UCSD-AML1 (cell line): ENCODE measurements around the gene UFSP2.
A peak's percentile ranks its signal among the peaks of the same experiment; 100 is the strongest.

Experiments
- DNase-seq: peaks from one replicate; lab custom pipeline; 2025; ENCODE audit not compliant: unreplicated experiment; lab: John Stamatoyannopoulos, UW

UFSP2 gene, protein sequence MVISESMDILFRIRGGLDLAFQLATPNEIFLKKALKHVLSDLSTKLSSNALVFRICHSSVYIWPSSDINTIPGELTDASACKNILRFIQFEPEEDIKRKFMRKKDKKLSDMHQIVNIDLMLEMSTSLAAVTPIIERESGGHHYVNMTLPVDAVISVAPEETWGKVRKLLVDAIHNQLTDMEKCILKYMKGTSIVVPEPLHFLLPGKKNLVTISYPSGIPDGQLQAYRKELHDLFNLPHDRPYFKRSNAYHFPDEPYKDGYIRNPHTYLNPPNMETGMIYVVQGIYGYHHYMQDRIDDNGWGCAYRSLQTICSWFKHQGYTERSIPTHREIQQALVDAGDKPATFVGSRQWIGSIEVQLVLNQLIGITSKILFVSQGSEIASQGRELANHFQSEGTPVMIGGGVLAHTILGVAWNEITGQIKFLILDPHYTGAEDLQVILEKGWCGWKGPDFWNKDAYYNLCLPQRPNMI

DNA sequence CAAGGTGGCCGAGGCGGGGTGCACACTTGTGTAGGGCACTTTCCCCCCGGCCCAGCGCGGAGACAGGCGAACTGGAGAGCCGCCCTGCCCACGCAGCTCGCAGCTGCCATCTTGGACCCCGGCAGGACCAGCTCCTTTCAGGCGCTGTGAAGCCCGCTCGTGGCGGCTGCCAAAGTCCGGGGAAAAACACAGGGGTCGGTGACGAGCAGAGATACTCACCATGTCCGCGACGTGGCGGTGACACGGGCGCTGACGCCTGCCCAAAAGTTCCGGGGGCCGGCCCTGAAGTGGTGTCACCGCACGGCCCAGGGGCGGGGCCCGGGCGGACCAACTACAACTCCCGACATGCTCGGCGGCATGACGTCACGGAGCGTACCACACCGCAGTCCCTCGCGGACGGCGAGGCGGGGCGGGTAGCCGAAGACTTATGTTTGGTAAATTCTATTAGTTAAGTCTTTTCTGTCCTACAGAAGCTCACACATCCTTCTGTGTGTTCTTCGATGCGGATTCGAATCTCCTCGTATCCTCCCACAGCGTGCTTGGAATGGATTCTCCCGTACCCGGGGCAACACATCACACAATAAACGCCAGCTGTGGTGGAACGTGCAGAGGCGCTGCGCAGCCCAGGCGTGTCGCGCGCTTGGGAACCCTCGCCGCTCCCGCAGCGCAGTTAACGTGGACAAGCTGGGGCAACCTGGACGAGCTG, at the start of gene UFSP2:
Gene UFSP2 (minus strand): TSS at position 318 of the 706 bp plus-strand sequence. CDS start 96 bp downstream, at position 222.
- peak; percentile 88 for DNase-seq

- DNase-seq, result no peak
Measured at GRCh38 chr4:185473247-185473646, 47.5 kb upstream of the UFSP2 start.

GRCh38 chr4:185472103-185472542, 46.4 kb upstream of the UFSP2 start:
- DNase-seq, result no peak

DNA sequence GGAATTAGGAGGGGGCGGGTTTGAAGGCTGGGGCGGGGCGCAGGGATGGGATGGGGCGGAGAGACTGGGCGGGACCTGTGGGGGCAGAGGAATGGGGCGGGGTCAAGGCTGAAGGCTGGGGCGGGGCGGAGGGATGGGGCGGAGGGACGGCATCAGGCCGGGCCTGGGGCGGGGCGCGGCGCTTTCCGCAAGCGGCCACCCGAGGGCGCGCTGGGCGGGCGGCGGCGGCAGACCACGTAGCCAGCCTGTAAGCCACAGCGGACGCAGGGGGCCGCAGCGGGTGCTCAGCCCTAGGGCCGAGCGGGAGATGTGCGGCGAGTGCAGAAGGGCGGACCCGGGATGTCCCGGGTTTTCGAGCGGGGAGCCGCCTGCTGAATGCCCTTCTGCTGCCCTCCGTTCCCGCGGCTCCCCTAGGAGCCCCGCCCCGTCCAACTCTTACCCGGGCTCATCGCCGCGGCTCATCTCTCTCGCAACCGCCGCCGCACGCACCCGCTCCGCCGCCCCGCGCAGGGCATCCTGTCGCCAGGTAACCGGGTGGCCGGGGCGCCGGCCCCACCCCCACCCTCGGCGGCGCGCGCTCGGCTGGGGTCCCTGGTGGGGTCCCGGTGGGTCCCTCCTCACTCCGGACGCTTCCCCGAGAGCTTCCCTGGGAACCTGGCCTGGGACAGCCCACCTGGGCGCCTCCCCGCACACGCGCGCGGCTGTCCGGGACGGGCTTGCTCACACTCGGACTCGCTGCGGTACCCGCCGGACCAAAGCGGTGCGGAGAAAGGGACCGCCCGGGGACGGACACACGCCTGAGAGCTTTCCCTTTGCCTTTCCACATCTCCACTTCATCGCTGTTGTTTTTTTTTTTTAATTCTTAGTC, 45.7 kb upstream of the UFSP2 start, which contains the start of gene CCDC110:
Gene CCDC110 (minus strand): TSS at position 499 of the 868 bp plus-strand sequence. CDS start 50 bp downstream, at position 449.
- peak; percentile 48 for DNase-seq

DNA sequence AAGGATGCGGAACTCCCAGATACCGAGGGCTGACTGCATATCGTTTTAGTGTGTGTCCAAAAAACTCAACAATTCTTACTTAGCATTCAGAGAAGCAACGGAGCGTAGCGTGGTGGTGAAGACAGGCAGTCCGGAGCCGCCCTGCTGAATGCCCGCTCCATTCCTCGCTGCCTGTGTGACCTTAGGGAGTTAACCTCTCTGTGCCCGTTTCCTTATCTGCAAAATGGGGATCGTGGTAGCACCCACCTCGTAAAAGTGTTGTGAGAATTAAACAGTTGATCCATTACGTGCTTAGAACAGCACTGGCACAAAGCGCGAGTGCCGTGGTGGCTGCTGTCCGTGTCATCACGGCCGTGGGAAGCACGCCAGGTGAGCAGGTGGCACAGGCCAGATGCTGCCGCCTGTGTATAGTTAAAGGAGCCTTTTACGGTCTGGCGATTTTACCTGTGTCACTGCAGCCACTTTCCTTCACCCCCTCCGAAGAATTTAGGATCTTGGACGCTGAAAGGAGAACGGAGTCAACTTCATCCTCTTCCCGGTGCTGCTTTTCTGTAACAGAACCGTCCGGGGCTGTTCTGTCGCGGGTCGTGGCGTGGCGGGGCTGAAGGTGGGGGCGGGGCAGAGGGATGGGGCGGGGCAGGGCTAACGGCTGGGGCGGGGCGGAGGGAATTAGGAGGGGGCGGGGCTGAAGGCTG, 44.9 kb upstream of the UFSP2 start:
- DNase-seq, result no peak

GRCh38 chr4:185469580-185470154, 43.9 kb upstream of the UFSP2 start:
- no peak for DNase-seq

DNA sequence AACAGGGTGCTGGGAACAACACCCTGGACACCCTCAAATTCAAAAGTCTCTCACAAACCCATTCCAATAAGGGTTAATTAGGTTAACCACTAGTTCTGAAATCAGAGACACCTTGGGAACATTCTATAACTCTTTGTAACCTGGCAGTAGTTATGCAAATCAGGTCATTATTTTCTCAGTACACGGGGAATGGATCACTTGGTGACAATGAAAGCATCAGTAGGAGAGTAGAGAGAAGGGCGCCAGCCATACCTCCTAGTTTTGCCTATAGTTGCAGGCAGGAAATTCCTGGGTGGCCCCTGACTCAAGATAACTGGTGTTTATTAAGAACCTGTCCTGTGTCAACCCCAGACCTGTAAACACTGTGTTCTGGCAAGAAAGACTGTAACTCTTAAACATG, 43.2 kb upstream of the UFSP2 start:
- no peak for DNase-seq

- DNase-seq, result no peak
Measured at GRCh38 chr4:185467991-185468390, 42.2 kb upstream of the UFSP2 start.

- no peak for DNase-seq
Measured at GRCh38 chr4:185467101-185467500, 41.3 kb upstream of the UFSP2 start.

- DNase-seq, result no peak
Measured at GRCh38 chr4:185465707-185466106, 39.9 kb upstream of the UFSP2 start.

- no peak for DNase-seq
Measured at GRCh38 chr4:185464887-185465286, 39.1 kb upstream of the UFSP2 start.

DNA sequence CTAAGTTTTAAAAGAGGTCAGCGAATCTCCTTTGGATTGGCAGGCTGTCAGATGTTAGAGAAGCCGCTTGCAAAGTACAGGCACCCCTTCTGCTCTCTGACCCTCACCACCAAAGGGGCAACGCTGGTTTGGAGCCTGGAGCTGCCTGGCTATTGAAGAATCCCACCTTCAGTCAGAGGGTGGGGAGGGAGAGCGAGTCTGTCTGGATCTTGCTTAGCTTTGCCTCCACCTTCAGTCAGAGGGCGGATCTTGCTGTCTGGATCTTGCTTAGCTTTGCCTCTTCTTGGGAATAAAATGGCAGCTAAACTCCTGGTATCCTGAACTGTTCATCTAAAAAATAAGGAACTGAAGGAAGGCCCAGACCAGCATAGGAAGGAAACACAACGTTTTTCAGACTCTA, 38.4 kb upstream of the UFSP2 start:
- DNase-seq, result no peak

DNA sequence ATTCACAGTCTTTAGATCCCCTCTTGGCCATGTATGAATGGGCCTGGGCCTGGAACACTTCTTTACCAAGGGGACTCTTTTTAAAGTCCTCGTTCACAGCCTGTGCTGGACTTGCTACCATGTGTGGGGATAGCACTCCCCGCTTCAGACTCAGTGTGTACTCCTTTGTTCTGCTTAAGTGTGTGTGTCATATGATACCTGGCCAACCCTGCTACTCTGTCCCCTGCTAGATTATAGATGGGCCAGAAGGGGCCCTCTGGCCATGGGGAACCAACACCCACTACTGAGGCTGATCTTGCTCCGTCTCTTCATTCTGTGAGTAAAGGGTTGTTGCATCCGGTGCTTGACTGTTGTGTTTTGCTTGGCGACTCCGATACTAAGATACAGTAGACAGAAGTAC, 37.8 kb upstream of the UFSP2 start:
- no peak for DNase-seq

GRCh38 chr4:185461565-185461964, 35.8 kb upstream of the UFSP2 start:
- DNase-seq, result no peak

- no peak for DNase-seq
Measured at GRCh38 chr4:185457136-185457535, 31.4 kb upstream of the UFSP2 start.

GRCh38 chr4:185456131-185456530, 30.4 kb upstream of the UFSP2 start:
- DNase-seq, result no peak

DNA sequence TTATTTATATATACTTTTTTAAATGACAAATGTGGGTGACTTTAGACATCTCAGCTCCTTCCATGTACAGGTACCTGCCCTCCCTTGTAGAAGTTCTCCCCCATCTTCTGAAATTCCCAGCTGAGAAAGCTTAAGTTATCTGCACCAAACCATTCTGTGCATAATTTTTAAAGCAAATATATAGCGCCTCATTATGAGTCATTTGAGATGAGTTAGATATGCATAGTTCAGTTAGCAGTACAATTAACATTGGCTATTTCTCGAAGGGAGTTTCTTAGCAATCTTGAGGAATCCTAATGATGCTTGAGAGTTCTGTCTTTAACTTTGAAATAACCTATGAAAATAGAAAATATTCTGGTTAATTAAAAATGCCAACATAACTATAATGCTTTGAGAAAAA, 19.4 kb upstream of the UFSP2 start:
- no peak for DNase-seq

DNA sequence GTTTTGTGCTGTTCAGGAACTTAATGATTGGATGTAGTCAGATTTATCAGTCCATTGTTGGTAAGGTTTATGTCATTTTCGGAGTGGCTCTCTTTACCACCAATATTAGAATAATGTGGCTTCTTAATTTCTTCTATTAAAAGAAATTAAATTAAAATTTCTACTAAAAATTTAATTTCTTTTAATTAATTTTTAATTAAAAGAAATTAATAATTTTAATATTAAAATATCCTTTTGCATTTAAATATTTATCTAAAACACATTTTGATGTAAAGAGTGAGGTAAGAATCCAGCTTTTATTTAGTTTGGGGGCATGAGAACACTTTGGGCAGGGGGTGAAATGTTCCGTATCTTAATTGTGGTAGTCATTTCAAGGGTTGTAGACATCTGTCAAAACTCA, 15.7 kb upstream of the UFSP2 start:
- DNase-seq, result no peak

DNA sequence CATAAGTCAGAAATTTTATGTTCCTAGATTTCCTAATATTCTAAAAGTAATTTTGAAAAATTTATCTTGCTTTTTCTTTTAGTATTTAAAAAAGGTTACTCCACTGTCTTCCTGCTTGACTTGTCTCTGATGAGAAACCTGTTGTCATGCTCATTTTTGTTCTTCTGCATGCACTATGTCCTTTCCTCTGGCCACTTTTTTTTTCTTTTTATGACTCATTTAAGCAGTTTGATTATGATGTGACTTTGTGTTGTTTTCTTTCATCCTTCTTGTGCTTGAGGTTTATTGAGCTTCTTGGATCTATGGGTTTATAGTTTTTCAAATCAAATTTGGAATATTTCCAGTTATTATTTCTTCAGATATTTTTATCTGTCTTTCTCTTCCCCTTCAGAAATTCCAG, 12.0 kb upstream of the UFSP2 start:
- DNase-seq, result no peak

DNA sequence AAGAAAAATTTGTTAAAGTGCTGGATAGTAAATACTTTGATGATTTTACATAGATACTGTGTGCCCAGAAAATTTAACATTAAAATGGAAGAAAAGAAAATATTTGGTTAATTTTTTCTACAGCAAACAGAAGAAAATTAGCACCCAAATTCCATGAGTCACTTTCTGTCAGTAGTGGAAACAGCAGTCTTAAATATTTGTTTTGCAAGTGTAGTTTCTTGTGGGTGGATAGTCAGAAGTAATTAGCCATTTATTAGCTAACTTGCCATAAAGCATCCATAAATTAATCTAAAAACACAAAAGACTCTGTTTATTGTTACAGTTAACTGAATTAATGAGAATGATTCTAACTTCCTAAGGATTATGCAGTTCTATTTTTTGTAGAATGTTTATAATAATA, 9.7 kb upstream of the UFSP2 start:
- DNase-seq, result no peak
